ENCODE data around the gene DIPK1A.

DIPK1A gene

GRCh38 chr1:93000291-93000690, 39.0 kb upstream of the DIPK1A start:
- Histone ChIP-seq H3K4me3 (ENCODE audit: low read depth, low read length) (no peak overlapping the region), H3K4me2 (ENCODE audit: low read length) (peak overlapping the region; percentile 58), H3K9me3 (ENCODE audit: insufficient read depth, low read depth, low read length) (no peaks in the 10 kb centered on the region), H3K23ac (ENCODE audit: low read length) (no peak overlapping the region), H3K4ac (ENCODE audit: low read depth, low read length) (no peak overlapping the region), H2BK12ac (ENCODE audit: low read length) (no peak overlapping the region), H3K14ac (ENCODE audit: low read length) (peak overlapping the region; percentile 4), H2BK120ac (ENCODE audit: insufficient read depth, low read length, poor library complexity) (no peak overlapping the region), H3K79me1 (ENCODE audit: low read length) (peaks cover 17% of the 10 kb centered on the region), H4K12ac (ENCODE audit: low read depth, low read length) (no peak overlapping the region), H2BK5ac (ENCODE audit: low read depth, low read length, poor library complexity) (peak overlapping the region; percentile 25), H2AK5ac (ENCODE audit: low read length) (no peak overlapping the region), H3K27ac (ENCODE audit: low read depth, low read length) (peak overlapping the region; percentile 94), H3K4me1 (ENCODE audit: control insufficient read depth in 1 of 2, insufficient read depth in 2 of 2, low read length in 2 of 2) (peaks cover 6 to 11% of the 10 kb centered on the region in 2 experiments), H3K9ac (ENCODE audit: low read length) (no peak overlapping the region), H3K27me3 (ENCODE audit: insufficient read depth, low read length) (no peaks in the 10 kb centered on the region), H4K8ac (ENCODE audit: low read depth, low read length) (peak overlapping the region; percentile 17), H3K36me3 (ENCODE audit: control insufficient read depth in 1 of 2, insufficient read depth in 2 of 2, low read length in 2 of 2) (no peaks in the 10 kb centered on the region), H3K18ac (ENCODE audit: low read length) (no peak overlapping the region), H4K91ac (ENCODE audit: low read depth, low read length) (peak overlapping the region; percentile 45), H3K79me2 (ENCODE audit: control insufficient read depth, insufficient read depth, low read length, poor library complexity) (peaks cover 2% of the 10 kb centered on the region), H2AFZ (ENCODE audit: insufficient read depth, low read length, poor library complexity) (peak overlapping the region; percentile 37)
- no CpG with 5 or more reads among the region's 2 CpGs for WGBS (ENCODE audit: extremely low coverage, insufficient coverage, insufficient read length)
- DNase-seq = no peak

DNA sequence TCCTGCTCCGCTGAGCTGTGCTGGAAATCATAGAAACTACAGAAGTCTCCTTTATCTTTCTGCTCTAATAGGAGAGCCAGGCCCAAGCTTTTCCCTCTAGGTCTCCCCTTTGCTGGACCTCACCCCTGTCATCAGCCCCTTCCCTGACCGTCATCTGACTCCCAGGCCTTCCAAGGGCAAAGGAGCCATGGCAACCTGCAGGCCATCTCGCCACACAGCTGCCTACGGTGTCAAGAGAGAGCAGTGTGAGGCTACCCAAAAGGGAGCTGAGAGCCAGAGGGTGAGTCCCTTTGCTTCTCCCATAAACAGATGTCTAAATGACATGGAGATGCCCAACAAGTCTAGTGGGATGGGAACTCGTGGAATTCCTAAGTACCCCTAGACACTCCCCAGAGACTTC, 37.6 kb upstream of the DIPK1A start:
- H3K9ac ChIP-seq (ENCODE audit: low read length) = no peak overlapping the region
- H3K27ac ChIP-seq (ENCODE audit: low read depth, low read length) = no peak overlapping the region
- H3K4me2 ChIP-seq (ENCODE audit: low read length) = no peak overlapping the region
- peak overlapping the region; percentile 61 for H2AFZ ChIP-seq (ENCODE audit: insufficient read depth, low read length, poor library complexity)
- H3K14ac ChIP-seq (ENCODE audit: low read length) = peak overlapping the region; percentile 86
- H3K18ac ChIP-seq (ENCODE audit: low read length) = no peak overlapping the region
- no peaks in the 10 kb centered on the region for H3K27me3 ChIP-seq (ENCODE audit: insufficient read depth, low read length)
- H3K4ac ChIP-seq (ENCODE audit: low read depth, low read length) = peak overlapping the region; percentile 57
- no peak overlapping the region for H4K12ac ChIP-seq (ENCODE audit: low read depth, low read length)
- peak overlapping the region; percentile 80 for H2BK12ac ChIP-seq (ENCODE audit: low read length)
- H2BK5ac ChIP-seq (ENCODE audit: low read depth, low read length, poor library complexity) = peak overlapping the region; percentile 46
- H3K79me2 ChIP-seq (ENCODE audit: control insufficient read depth, insufficient read depth, low read length, poor library complexity) = peaks cover 2% of the 10 kb centered on the region
- H3K36me3 ChIP-seq (ENCODE audit: control insufficient read depth in 1 of 2, insufficient read depth in 2 of 2, low read length in 2 of 2) = no peaks in the 10 kb centered on the region
- WGBS (ENCODE audit: extremely low coverage, insufficient coverage, insufficient read length) = no CpG with 5 or more reads among the region's 5 CpGs
- peak overlapping the region; percentile 96 for H2AK5ac ChIP-seq (ENCODE audit: low read length)
- H3K79me1 ChIP-seq (ENCODE audit: low read length) = peaks cover 17% of the 10 kb centered on the region
- DNase-seq = no peak
- peaks cover 6 to 11% of the 10 kb centered on the region in 2 experiments for H3K4me1 ChIP-seq (ENCODE audit: control insufficient read depth in 1 of 2, insufficient read depth in 2 of 2, low read length in 2 of 2)
- H2BK120ac ChIP-seq (ENCODE audit: insufficient read depth, low read length, poor library complexity) = peak overlapping the region; percentile 79
- no peak overlapping the region for H3K23ac ChIP-seq (ENCODE audit: low read length)
- H4K8ac ChIP-seq (ENCODE audit: low read depth, low read length) = peak overlapping the region; percentile 50
- H4K91ac ChIP-seq (ENCODE audit: low read depth, low read length) = peak overlapping the region; percentile 82
- no peaks in the 10 kb centered on the region for H3K9me3 ChIP-seq (ENCODE audit: insufficient read depth, low read depth, low read length)
- no peak overlapping the region for H3K4me3 ChIP-seq (ENCODE audit: low read depth, low read length)

DNA sequence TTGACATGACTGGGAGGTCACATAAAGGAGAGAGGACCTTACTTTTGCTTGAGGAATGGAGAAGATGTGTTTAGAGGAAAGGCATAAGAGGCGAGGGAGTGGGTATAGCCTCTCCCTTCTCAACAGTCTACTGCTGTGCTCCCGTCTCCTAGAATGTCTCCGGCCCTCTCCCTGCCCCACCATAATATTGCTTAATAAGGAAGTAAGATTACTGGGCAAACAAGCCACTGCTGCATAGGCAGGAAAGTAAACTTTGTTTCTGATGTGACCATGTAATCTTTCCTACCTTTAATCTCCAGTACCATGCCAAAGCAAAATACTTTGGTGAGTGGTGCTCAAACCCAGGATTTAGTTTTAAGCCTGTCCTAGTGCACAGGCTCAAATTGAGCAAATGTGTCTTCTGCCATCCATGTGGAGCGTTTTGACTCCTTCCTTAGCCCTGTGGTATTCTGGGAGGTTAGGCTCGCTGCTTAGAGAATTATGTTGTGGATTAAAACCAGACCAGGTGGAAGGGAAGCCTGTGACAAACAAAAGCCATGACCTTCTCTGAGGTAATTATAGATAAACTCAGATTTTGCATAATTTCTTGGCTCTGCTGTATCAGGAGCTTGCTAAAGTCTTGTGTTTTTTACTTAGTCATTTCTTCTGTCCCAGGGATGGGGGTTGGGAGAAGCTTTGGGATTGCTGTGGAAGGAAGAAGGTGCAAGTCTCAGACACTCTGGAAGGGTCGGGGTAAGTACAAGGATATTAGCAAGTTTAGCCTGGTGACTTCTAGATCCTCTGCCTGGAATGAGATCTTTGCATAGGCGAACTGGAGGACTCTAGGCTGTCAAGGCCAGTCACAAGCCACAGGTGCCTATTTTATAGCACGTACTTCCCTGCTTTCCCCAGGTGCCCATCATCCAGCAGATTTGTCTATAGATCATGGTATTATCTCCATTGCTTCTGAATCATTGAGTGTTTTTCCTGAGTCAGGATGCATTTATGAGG, 34.5 kb upstream of the DIPK1A start:
- Histone ChIP-seq H3K27me3 (ENCODE audit: insufficient read depth, low read length) (no peaks in the 10 kb centered on the region), H4K8ac (ENCODE audit: low read depth, low read length) (no peak overlapping the region), H3K18ac (ENCODE audit: low read length) (no peak overlapping the region), H3K79me2 (ENCODE audit: control insufficient read depth, insufficient read depth, low read length, poor library complexity) (peaks cover 2% of the 10 kb centered on the region), H3K23ac (ENCODE audit: low read length) (no peak overlapping the region), H3K4ac (ENCODE audit: low read depth, low read length) (no peak overlapping the region), H4K91ac (ENCODE audit: low read depth, low read length) (no peak overlapping the region), H2BK12ac (ENCODE audit: low read length) (no peak overlapping the region), H3K4me3 (ENCODE audit: low read depth, low read length) (no peak overlapping the region), H3K9me3 (ENCODE audit: insufficient read depth, low read depth, low read length) (no peaks in the 10 kb centered on the region), H2AFZ (ENCODE audit: insufficient read depth, low read length, poor library complexity) (no peak overlapping the region), H3K27ac (ENCODE audit: low read depth, low read length) (no peak overlapping the region), H3K79me1 (ENCODE audit: low read length) (peaks cover 11% of the 10 kb centered on the region), H2BK120ac (ENCODE audit: insufficient read depth, low read length, poor library complexity) (no peak overlapping the region), H3K14ac (ENCODE audit: low read length) (no peak overlapping the region), H4K12ac (ENCODE audit: low read depth, low read length) (no peak overlapping the region), H3K36me3 (ENCODE audit: control insufficient read depth in 1 of 2, insufficient read depth in 2 of 2, low read length in 2 of 2) (no peaks in the 10 kb centered on the region), H2BK5ac (ENCODE audit: low read depth, low read length, poor library complexity) (no peak overlapping the region), H3K4me1 (ENCODE audit: control insufficient read depth in 1 of 2, insufficient read depth in 2 of 2, low read length in 2 of 2) (peaks cover 3 to 7% of the 10 kb centered on the region in 2 experiments), H3K9ac (ENCODE audit: low read length) (no peak overlapping the region), H3K4me2 (ENCODE audit: low read length) (no peak overlapping the region), H2AK5ac (ENCODE audit: low read length) (no peak overlapping the region)
- no peak for DNase-seq
- WGBS (ENCODE audit: extremely low coverage, insufficient coverage, insufficient read length) = no CpG with 5 or more reads among the region's 8 CpGs

- H3K27me3 ChIP-seq (ENCODE audit: insufficient read depth, low read length) = no peaks in the 10 kb centered on the region
- no peak overlapping the region for H2BK120ac ChIP-seq (ENCODE audit: insufficient read depth, low read length, poor library complexity)
- DNase-seq = peak; percentile 67 to 94
- WGBS (ENCODE audit: extremely low coverage, insufficient coverage, insufficient read length) = no CpG with 5 or more reads among the region's 5 CpGs
- H2BK5ac ChIP-seq (ENCODE audit: low read depth, low read length, poor library complexity) = no peak overlapping the region
- H3K14ac ChIP-seq (ENCODE audit: low read length) = no peak overlapping the region
- H2BK12ac ChIP-seq (ENCODE audit: low read length) = no peak overlapping the region
- no peak overlapping the region for H4K8ac ChIP-seq (ENCODE audit: low read depth, low read length)
- no peaks in the 10 kb centered on the region for H3K36me3 ChIP-seq (ENCODE audit: control insufficient read depth in 1 of 2, insufficient read depth in 2 of 2, low read length in 2 of 2)
- no peak overlapping the region for H3K4me2 ChIP-seq (ENCODE audit: low read length)
- no peak overlapping the region for H4K12ac ChIP-seq (ENCODE audit: low read depth, low read length)
- H3K23ac ChIP-seq (ENCODE audit: low read length) = no peak overlapping the region
- no peak overlapping the region for H3K4ac ChIP-seq (ENCODE audit: low read depth, low read length)
- no peak overlapping the region for H3K9ac ChIP-seq (ENCODE audit: low read length)
- H3K4me1 ChIP-seq (ENCODE audit: control insufficient read depth in 1 of 2, insufficient read depth in 2 of 2, low read length in 2 of 2) = peaks cover 3 to 5% of the 10 kb centered on the region in 2 experiments
- H2AK5ac ChIP-seq (ENCODE audit: low read length) = no peak overlapping the region
- H4K91ac ChIP-seq (ENCODE audit: low read depth, low read length) = no peak overlapping the region
- H3K79me2 ChIP-seq (ENCODE audit: control insufficient read depth, insufficient read depth, low read length, poor library complexity) = peaks cover 2% of the 10 kb centered on the region
- no peak overlapping the region for H3K18ac ChIP-seq (ENCODE audit: low read length)
- no peak overlapping the region for H3K4me3 ChIP-seq (ENCODE audit: low read depth, low read length)
- H3K27ac ChIP-seq (ENCODE audit: low read depth, low read length) = no peak overlapping the region
- H2AFZ ChIP-seq (ENCODE audit: insufficient read depth, low read length, poor library complexity) = no peak overlapping the region
- peaks cover 6% of the 10 kb centered on the region for H3K79me1 ChIP-seq (ENCODE audit: low read length)
- no peaks in the 10 kb centered on the region for H3K9me3 ChIP-seq (ENCODE audit: insufficient read depth, low read depth, low read length)
Measured at GRCh38 chr1:92994105-92994712, 32.9 kb upstream of the DIPK1A start.
